ENCODE results near the gene CFAP141.
"Not testable (repeated sequence)": the region's sequence is repeated elsewhere in the genome, so short reads cannot be mapped to it uniquely, and the experiment has no call there.

CFAP141 gene

DNA sequence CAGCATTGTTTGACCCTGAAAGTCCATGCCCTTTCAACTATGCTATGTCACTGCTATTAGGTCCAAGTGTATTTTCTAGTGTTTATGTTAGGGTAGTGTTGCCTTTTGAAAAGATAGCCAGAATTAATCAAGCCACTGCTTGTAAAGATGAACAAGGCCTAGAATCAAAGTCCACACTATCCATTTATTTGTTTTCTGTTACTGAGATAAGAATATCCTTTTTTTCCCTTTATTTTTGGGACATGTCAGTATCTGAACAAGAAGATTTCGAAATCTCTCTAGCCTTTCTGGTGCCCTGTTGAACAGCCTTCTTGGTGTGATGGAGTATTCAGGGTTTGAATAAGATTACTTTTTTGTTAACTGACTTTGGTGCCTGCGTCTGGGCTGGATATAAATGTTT is 31.3 kb upstream of the CFAP141 start:
- no peak for DNase-seq (ENCODE audit: low spot score)
- TF ChIP-seq CTCF (IDR thresholded peaks at IDR 0.05; ENCODE audit: extremely low read depth, insufficient read depth, missing control alignments), result no peak
- in situ Hi-C loops (cut with MboI; ENCODE audit: low pct_unique_long_range_greater_than_20kb, low sequenced_read_pairs, unreplicated experiment), result no loop called here

DNA sequence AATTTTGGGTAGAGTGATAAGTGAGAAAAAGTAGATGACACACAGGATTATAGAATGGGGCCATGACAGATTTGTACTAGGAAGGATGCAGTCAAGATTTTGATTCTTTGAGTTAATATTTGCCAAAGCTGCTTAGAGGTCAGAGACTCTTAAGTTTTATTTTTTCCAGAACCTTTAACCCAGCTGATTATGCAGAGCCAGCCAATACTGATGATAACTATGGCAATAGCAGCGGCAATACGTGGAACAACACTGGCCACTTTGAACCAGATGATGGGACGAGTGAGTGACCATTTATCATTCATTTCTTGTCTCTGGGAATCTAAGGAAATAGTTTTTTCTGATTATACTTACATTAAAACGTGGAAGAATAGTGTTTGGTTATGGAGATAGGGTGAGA is 30.7 kb upstream of the CFAP141 start:
- no peak for DNase-seq (ENCODE audit: low spot score)
- in situ Hi-C loops (cut with MboI; ENCODE audit: low pct_unique_long_range_greater_than_20kb, low sequenced_read_pairs, unreplicated experiment), result no loop called here
- TF ChIP-seq CTCF (IDR thresholded peaks at IDR 0.05; ENCODE audit: extremely low read depth, insufficient read depth, missing control alignments), result no peak

GRCh38 chr1:154233127-154233526 is 27.0 kb upstream of the CFAP141 start:
- in situ Hi-C loops (cut with MboI; ENCODE audit: low pct_unique_long_range_greater_than_20kb, low sequenced_read_pairs, unreplicated experiment); DNase-seq (ENCODE audit: low spot score): not testable (repeated sequence)

- DNase-seq (ENCODE audit: low spot score); in situ Hi-C loops (cut with MboI; ENCODE audit: low pct_unique_long_range_greater_than_20kb, low sequenced_read_pairs, unreplicated experiment): not testable (repeated sequence)
Measured at GRCh38 chr1:154231112-154231511, 25.0 kb upstream of the CFAP141 start.

DNA sequence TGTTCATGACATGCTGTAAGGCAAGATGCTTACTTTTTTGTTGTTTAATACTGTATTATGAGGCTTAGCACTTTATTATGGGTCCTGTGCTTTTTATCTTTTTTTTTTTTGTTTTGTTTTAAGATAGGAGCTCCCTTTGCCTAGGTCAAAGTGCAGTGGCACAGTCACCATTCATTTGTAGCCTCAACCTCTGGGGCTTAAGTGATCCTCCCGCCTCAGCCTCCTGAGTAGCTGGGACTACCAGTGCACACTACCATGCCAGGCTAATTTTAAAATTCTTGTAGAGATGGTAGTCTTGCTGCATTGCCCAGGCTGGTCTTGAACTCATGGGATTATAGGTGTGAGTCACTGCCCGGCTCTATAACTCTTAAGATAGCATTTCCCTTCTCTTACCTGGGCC is 19.2 kb upstream of the CFAP141 start:
- in situ Hi-C loops (cut with MboI; ENCODE audit: low pct_unique_long_range_greater_than_20kb, low sequenced_read_pairs, unreplicated experiment), result no loop called here
- no peak for TF ChIP-seq CTCF (IDR thresholded peaks at IDR 0.05; ENCODE audit: extremely low read depth, insufficient read depth, missing control alignments)
- DNase-seq (ENCODE audit: low spot score), result no peak

- TF ChIP-seq CTCF (IDR thresholded peaks at IDR 0.05; ENCODE audit: extremely low read depth, insufficient read depth, missing control alignments), result no peak
- no peak for DNase-seq (ENCODE audit: low spot score)
- in situ Hi-C loops (cut with MboI; ENCODE audit: low pct_unique_long_range_greater_than_20kb, low sequenced_read_pairs, unreplicated experiment), result no loop called here
Measured at GRCh38 chr1:154223621-154224020, 17.5 kb upstream of the CFAP141 start.

GRCh38 chr1:154222918-154223317 is 16.8 kb upstream of the CFAP141 start:
- in situ Hi-C loops (cut with MboI; ENCODE audit: low pct_unique_long_range_greater_than_20kb, low sequenced_read_pairs, unreplicated experiment), result no loop called here
- TF ChIP-seq CTCF (IDR thresholded peaks at IDR 0.05; ENCODE audit: extremely low read depth, insufficient read depth, missing control alignments), result no peak
- no peak for DNase-seq (ENCODE audit: low spot score)

GRCh38 chr1:154222518-154222917 is 16.4 kb upstream of the CFAP141 start:
- DNase-seq (ENCODE audit: low spot score), result no peak
- TF ChIP-seq CTCF (IDR thresholded peaks at IDR 0.05; ENCODE audit: extremely low read depth, insufficient read depth, missing control alignments), result no peak
- in situ Hi-C loops (cut with MboI; ENCODE audit: low pct_unique_long_range_greater_than_20kb, low sequenced_read_pairs, unreplicated experiment), result no loop called here

All from GM13977 (cell line).